Endothelial cell of umbilical vein (primary cell): ENCODE measurements around the gene PSMA5. TPM values are rescaled to one million over a fixed set of nuclear protein-coding genes. Genes with fewer than 3 reads are reported as not detected.

ENCODE experiments used
- BruUV-seq: library from RNA; stranded (reverse); fragments of 400-500 nt; replicated peaks from 2 replicates; lab custom pipeline; 2021; lab: Mats Ljungman, UMichigan
- CTCF ChIA-PET: fragments of 300-600, 350-600 bp; sonication (Branson Sonifier 250); formaldehyde crosslinking; loops from one replicate; lab custom pipeline; 2021; ENCODE audit warnings: antibody characterized with exemption, inconsistent platforms; lab: Charles Lee
- POLR2A ChIA-PET: fragments of 300-600, 350-600 bp; sonication (Branson Sonifier 250); formaldehyde crosslinking; loops from one replicate; lab custom pipeline; 2021; ENCODE audit warnings: antibody characterized with exemption, inconsistent platforms; lab: Charles Lee
- DNase-seq: peaks from one replicate; pipeline ENCODE4 v3.0.0-alpha.2; 2011; ENCODE audit warnings: low read depth, low spot score
- FAIRE-seq: peaks from 2 replicates; lab custom pipeline; 2011; peaks lifted over from hg19 to GRCh38; lab: Jason Lieb, UNC
- H2AFZ ChIP-seq: 2 replicates; pipeline ENCODE4 v1.6.0; 2012; ENCODE audit warnings: low read depth, low read length, control low read depth, inconsistent platforms
- H3K27ac ChIP-seq: 2 replicates; pipeline ENCODE4 v1.5.1; 2011; ENCODE audit warnings: low read depth, mild to moderate bottlenecking, control low read depth, low read length, moderate library complexity; ENCODE audit not compliant: insufficient read depth
- H3K27me3 ChIP-seq, 2 experiments: 2 replicates each; pipeline versions ENCODE4 v1.6.0 to v1.6.1; 2011; ENCODE audit warnings: low read length in 2 of 2, mixed read lengths in 1 of 2; ENCODE audit not compliant: control insufficient read depth in 2 of 2, insufficient read depth in 2 of 2
- H3K36me3 ChIP-seq, 2 experiments: 2 replicates in 1 of 2; 3 replicates in 1 of 2; pipeline ENCODE4 v1.5.1; 2011; ENCODE audit warnings: low read length in 2 of 2, mild to moderate bottlenecking in 1 of 2, moderate library complexity in 1 of 2; ENCODE audit not compliant: control insufficient read depth in 2 of 2, insufficient read depth in 2 of 2; ENCODE audit errors: extremely low read depth in 1 of 2
- H3K4me1 ChIP-seq: 3 replicates; pipeline ENCODE4 v1.5.1; 2011; ENCODE audit warnings: mild to moderate bottlenecking, low read length; ENCODE audit not compliant: control insufficient read depth, insufficient read depth; ENCODE audit errors: extremely low read depth
- H3K4me2 ChIP-seq: 2 replicates; pipeline ENCODE4 v1.6.1; 2011; ENCODE audit warnings: low read length, control low read depth, mixed read lengths; ENCODE audit not compliant: insufficient read depth
- H3K4me3 ChIP-seq, 3 experiments: fragments of 200-600 bp in 1 of 3; sonication (generic), shearing (Covaris generic) in 1 of 3; replicated peaks in 1 of 3; 2 replicates each; pipeline ENCODE4 v1.5.1; 2011 to 2016; ENCODE audit warnings: control low read depth in 3 of 3, low read length in 3 of 3, mild to moderate bottlenecking in 2 of 3, inconsistent platforms in 1 of 3, low read depth in 1 of 3, moderate library complexity in 1 of 3; ENCODE audit not compliant: insufficient read depth in 1 of 3
- H3K79me2 ChIP-seq: 2 replicates; pipeline ENCODE4 v1.6.0; 2012; ENCODE audit warnings: low read length, inconsistent platforms; ENCODE audit not compliant: control insufficient read depth, insufficient read depth
- H3K9ac ChIP-seq: replicated peaks from 2 replicates; pipeline ENCODE3; 2011; ENCODE audit warnings: low read length, control low read depth; ENCODE audit not compliant: insufficient read depth; ENCODE audit errors: extremely low read depth
- H3K9me1 ChIP-seq: replicated peaks from 3 replicates; pipeline ENCODE4 v1.6.0; 2011; ENCODE audit warnings: mild to moderate bottlenecking, low read length; ENCODE audit not compliant: control insufficient read depth, insufficient read depth; ENCODE audit errors: extremely low read depth
- H3K9me3 ChIP-seq: replicated peaks from 2 replicates; pipeline ENCODE4 v1.5.1; 2012; ENCODE audit warnings: low read length, inconsistent platforms; ENCODE audit not compliant: control insufficient read depth, insufficient read depth
- H4K20me1 ChIP-seq: replicated peaks from 2 replicates; pipeline ENCODE3; 2011; ENCODE audit warnings: mild to moderate bottlenecking, low read length; ENCODE audit not compliant: control insufficient read depth, insufficient read depth; ENCODE audit errors: extremely low read depth
- CTCF ChIP-seq, 2 donors: IDR thresholded peaks; 1 replicate in 1 of 2; 2 replicates in 1 of 2; pipeline ENCODE4 v1.5.1; 2011; ENCODE audit warnings: low read length in 2 of 2, mild to moderate bottlenecking in 2 of 2, moderate library complexity in 2 of 2, control low read depth in 1 of 2, inconsistent platforms in 1 of 2, low read depth in 1 of 2; ENCODE audit not compliant: insufficient read depth in 1 of 2; ENCODE audit errors: extremely low read depth in 1 of 2
- EZH2 ChIP-seq: IDR thresholded peaks from 2 replicates; pipeline ENCODE4 v1.6.1; 2012; ENCODE audit warnings: borderline replicate concordance, low read depth, mild to moderate bottlenecking, moderate library complexity, low read length, inconsistent platforms; ENCODE audit not compliant: severe bottlenecking
- FOS ChIP-seq: IDR thresholded peaks from 2 replicates; pipeline ENCODE4 v1.6.1; 2011; ENCODE audit warnings: mild to moderate bottlenecking, low read length, moderate library complexity, borderline replicate concordance; ENCODE audit not compliant: insufficient read depth
- GATA2 ChIP-seq: IDR thresholded peaks from 2 replicates; pipeline ENCODE4 v1.7.0; 2011; ENCODE audit warnings: low read depth, mild to moderate bottlenecking, moderate library complexity, mixed read lengths, low read length; ENCODE audit not compliant: insufficient read length, insufficient read depth
- JUN ChIP-seq: IDR thresholded peaks from 2 replicates; pipeline ENCODE4 v1.6.1; 2011; ENCODE audit warnings: borderline replicate concordance, low read depth; ENCODE audit not compliant: insufficient read length, insufficient read depth
- MYC ChIP-seq: IDR thresholded peaks from one replicate; pipeline ENCODE4 v1.6.1; 2011; ENCODE audit warnings: mild to moderate bottlenecking, low read depth, low read length
- POLR2A ChIP-seq: IDR thresholded peaks from 2 replicates; pipeline ENCODE4 v1.6.1; 2012; ENCODE audit warnings: low read depth, mild to moderate bottlenecking, control low read depth, low read length
- POLR2AphosphoS5 ChIP-seq: IDR thresholded peaks from 2 replicates; pipeline ENCODE4 v1.6.1; 2012; ENCODE audit warnings: low read depth, mild to moderate bottlenecking, control low read depth, low read length, moderate library complexity; ENCODE audit not compliant: insufficient read depth
- dilution Hi-C: fragments of 300-500 bp; cut with MboI; formaldehyde crosslinking; loops from one replicate; pipeline ENCODE4 v1.15.0; 2019; ENCODE audit warnings: low sequenced_read_pairs; ENCODE audit not compliant: extremely low pct_ligation_motif_present
- intact Hi-C: fragments of 100-400 bp; cut with micrococcal nuclease; formaldehyde crosslinking; loops from one replicate; pipeline ENCODE4 v1.10.0; 2022
- polyA plus RNA-seq, 4 experiments: library from polyadenylated mRNA; depleted of rRNA in 3 of 4; stranded (reverse) in 3 of 4; unstranded in 1 of 4; fragments of >200 nt; gene quantifications; 2 replicates each; pipeline versions ENCODE4 v1.2.1 to v1.2.3, GENCODE V29; 2011 to 2012; ENCODE audit warnings: missing spikeins in 1 of 4
- total RNA-seq: library from RNA; stranded (reverse); gene quantifications from 2 replicates; pipeline ENCODE4 v1.2.3, GENCODE V29; 2021
- TF ChIP-seq, protein P1 (sequence below): IDR thresholded peaks from 2 replicates; pipeline ENCODE4 v1.6.1; 2011; ENCODE audit not compliant: insufficient read depth, insufficient read length

Gene PSMA5
- total and polyA plus RNA-seq, 2 donors (not counting 3 experiments of a cell fraction or from before 2014, with no cell fraction given) = 98.1 to 125 TPM

- Histone ChIP-seq H3K9me1 (no peaks in the 10 kb centered on the region), H3K27ac (no peak overlapping the region), H3K79me2 (no peaks in the 10 kb centered on the region), H3K4me2 (no peak overlapping the region), H3K4me1 (peaks cover 16% of the 10 kb centered on the region), H3K27me3 (peaks cover 22 to 45% of the 10 kb centered on the region in 2 experiments), H3K36me3 (no peaks in the 10 kb centered on the region), H3K9me3 (no peaks in the 10 kb centered on the region), H2AFZ (no peak overlapping the region), H3K4me3 (no peak overlapping the region), H4K20me1 (no peaks in the 10 kb centered on the region), H3K9ac (no peak overlapping the region)
- ChIA-PET CTCF (interaction anchor here (0.8 to 1.3 kb wide), 3 partner anchors 116 to 139 kb away, joined by 3 to 7 read pairs (median 4); no protein-coding TSS in a partner anchor), POLR2A (no interaction called here)
- no peak for FAIRE-seq
- TF ChIP-seq EZH2 (peak; percentile 42), FOS (no peak)
- TF ChIP-seq, protein P1, sequence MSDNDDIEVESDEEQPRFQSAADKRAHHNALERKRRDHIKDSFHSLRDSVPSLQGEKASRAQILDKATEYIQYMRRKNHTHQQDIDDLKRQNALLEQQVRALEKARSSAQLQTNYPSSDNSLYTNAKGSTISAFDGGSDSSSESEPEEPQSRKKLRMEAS = no peak
- no TSS peak for BruUV-seq
- dilution Hi-C loops (no loop called here), intact Hi-C loops (no loop called here)
- DNase-seq = peak; percentile 52
Measured at GRCh38 chr1:109392788-109393616, 33.2 kb downstream of the PSMA5 start.

GRCh38 chr1:109392037-109392787 is 34.0 kb downstream of the PSMA5 start:
- Histone ChIP-seq H4K20me1 (no peaks in the 10 kb centered on the region), H3K9me3 (no peaks in the 10 kb centered on the region), H3K36me3 (no peaks in the 10 kb centered on the region), H3K4me3 (no peak overlapping the region), H3K27ac (no peak overlapping the region), H3K4me1 (peaks cover 16% of the 10 kb centered on the region), H3K27me3 (peaks cover 22 to 44% of the 10 kb centered on the region in 2 experiments), H3K4me2 (no peak overlapping the region), H3K9ac (no peak overlapping the region), H3K9me1 (no peaks in the 10 kb centered on the region), H2AFZ (no peak overlapping the region), H3K79me2 (no peaks in the 10 kb centered on the region)
- DNase-seq (no peak), FAIRE-seq (no peak)
- dilution Hi-C loops = no loop called here
- POLR2A ChIA-PET = no interaction called here
- CTCF ChIA-PET = interaction anchor here (0.8 to 1.7 kb wide), 5 partner anchors 16 to 140 kb away, joined by 3 to 7 read pairs (median 4); no protein-coding TSS in a partner anchor
- TF ChIP-seq GATA2 = no peak
- no peak for TF ChIP-seq POLR2A
- TF ChIP-seq CTCF (IDR thresholded peaks at IDR 0.05; ENCODE audit: extremely low read depth in 1 of 2, insufficient read depth in 1 of 2, low read depth in 1 of 2, low read length in 2 of 2) = no peak
- TF ChIP-seq JUN = no peak
- no peak for TF ChIP-seq FOS
- TF ChIP-seq POLR2AphosphoS5 = no peak
- TF ChIP-seq EZH2 = no peak
- no peak for TF ChIP-seq MYC
- TF ChIP-seq, protein P1 = no peak
- no TSS peak for BruUV-seq
- intact Hi-C loops = no loop called here
